ENCODE data around the gene TPI1.
"Not testable (repeated sequence)": the region's sequence is repeated elsewhere in the genome, so short reads cannot be mapped to it uniquely, and the experiment has no call there.

The TPI1 gene

DNA sequence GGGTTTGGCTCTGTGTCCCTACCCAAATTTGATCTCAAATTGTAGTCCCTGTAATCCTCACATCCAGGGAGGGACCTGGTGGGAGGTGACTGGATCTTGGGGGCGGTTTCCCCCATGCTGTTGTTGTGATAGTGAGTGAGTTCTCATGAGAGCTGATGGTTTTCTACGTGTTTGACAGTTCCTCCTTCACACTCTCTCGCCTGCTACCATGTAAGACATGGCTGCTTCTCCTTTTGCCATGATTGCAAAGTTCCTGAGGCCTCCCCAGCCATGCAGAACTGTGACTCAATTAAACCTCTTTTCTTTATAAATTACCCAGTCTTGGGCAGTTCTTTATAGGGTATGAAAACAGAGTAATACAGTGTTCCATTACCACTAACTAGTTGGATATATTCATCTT is 27.0 kb downstream of the TPI1 start:
- DNase-seq (ENCODE audit: low spot score): no peak

DNA sequence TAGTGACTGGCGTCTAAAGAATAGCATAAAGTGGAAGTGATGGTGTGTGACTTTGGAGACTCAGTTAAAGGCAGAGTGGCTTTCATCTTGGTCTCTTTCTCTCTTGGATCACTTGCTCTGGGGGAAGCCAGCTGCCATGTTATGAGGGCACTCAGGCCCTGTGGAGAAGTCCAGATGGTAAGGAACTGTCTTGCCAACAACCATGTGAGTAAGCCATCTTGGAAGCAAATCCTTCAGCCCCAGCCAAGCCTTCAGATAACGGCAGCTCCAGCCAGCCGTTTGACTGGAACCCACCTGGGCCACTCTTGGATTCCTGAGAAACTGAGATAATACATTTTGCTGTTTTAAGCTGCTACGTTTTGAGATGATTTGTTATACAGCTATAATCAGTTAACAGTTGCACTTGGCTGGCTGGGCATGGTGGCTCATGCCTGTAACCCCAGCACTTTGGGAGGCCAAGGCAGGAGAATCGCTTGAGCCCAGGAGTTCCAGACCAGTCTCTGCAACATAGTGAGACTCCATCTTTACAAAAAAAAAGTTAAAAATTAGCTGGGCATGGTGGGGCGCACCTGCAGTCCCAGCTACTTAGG is 29.6 kb downstream of the TPI1 start:
- no peak for DNase-seq (ENCODE audit: low spot score)

DNA sequence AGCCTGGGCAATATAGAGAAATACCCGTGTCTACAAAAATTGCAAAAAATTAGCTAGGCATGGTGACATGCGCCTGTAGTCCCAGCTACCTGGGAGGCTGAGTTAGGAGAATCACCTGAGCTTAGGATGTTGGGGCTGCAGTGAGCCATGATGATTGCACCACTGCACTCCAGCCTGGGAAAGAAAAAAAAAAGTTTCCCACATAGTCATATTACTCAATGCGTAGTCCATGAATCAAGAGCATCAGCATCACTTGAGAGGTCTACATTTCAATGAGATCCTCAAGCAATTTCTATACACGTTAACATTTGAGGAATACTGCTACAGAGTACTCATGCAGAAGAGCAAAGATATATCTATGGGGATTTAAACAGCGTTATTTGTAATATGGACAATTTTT is 32.1 kb downstream of the TPI1 start:
- DNase-seq (ENCODE audit: low spot score): no peak

DNA sequence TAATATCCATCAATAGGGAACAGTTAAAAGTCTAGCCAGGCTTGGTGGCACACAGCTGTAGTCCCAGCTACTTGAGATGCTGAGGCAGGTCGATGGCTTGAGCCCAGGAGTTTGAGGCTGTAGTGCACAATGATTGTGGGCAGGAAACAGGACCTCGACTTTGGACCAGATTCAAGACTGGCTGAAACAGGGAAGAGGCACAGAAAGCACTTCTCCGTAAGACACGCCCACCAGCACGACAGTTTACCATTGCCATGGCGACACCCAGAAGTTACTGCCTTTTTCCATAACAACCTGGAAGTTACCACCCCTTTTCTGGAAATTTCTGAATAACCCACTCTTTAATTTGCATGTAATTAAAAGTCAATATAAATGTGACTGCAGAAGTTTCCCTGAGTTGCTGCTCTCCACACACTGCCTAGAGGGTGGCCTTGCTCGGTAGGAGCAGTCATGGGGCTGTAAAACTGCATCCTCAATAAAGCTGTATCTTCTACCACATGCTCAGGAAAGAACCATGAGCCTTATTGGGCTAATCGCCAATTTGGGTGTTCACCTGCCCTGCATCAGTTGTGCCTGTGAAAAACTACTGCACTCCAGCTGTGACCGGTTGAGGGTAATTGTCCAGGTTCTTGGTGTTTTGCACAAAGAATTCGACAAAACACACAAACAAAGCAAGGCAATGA is 32.6 kb downstream of the TPI1 start:
- no peak for DNase-seq (ENCODE audit: low spot score)

DNA sequence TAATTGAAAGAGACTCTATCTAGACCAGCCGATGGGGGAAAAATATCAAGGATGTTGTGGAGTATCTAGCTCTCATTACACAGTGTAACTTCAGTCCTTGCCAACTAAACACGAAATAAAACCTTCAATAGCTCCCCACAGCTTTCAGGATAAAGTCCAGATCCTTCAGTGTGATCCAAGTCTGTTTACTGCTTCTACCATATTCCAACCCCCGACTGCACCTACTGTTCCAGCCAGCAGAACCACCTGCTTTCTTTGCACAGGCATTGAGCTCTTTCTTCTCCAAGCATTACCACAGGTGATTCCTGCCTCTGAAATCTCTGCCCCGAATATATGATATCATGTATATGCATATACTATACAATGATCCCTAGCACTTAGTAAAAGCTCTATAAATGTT is 35.1 kb downstream of the TPI1 start:
- no peak for DNase-seq (ENCODE audit: low spot score)

DNA sequence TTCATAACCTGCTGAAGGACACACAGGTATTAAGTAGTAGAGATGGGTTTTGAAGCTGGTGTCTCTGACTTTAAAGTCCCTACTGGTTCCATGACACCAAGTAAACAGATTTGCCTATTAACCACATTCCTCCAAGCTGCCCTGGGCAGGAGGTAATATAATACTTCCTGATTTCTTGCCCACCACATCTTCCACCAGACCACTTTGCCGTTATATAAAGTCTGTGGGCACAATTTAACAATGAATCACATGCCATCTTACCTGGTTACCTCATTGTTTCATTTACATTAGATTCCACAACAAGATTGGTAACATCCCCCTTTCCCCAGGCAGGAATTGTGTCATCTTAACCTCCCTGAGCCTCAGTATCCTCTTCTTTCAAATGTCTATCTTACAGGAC is 36.4 kb downstream of the TPI1 start:
- no peak for DNase-seq (ENCODE audit: low spot score)

DNA sequence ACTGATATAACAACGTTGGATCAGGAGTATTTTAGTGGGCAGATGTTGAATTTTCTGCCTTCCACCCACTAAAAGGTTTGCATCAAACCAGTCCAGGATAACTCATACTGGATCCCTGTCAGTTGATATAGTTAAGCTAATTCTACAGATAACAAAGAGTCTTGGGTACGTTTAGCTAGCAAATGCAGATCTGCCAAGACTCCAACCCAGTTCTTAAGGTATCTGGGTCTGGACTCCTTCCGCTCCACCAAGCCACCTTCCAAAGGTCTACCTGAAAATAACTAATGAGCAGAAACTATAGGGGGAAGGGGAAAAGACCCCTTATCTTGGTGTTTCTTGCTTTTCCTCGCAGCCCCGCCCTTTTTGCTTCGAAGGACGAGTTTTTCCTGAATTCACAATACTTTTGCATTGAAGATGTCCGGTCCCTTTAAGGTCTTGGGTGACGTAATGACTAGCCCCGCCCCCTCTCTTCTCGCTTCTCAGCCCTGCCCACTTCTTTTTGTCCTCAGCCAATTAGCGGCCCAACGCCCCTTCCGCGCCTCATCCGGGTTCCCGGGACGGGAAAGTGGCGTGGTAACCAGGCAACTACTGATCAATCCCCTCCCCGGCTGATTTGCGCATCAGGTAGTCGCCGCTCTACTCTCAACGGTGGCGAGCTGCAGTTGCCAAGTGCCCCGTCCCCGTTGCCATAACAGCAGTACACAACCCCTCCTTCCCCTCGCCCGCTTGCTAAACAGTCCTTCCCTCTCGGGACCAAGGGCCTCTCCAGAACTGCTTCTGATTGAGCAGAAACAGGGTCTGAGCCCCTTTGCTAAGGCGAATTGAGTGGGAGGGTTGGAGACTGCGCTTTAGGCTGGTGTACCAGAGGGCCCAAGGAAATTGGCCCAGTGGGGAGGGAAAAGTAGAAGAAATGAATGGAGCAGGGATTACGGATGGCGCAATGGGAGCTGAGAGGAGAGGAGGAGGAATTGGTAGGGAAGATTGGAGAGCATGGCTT is 37.2 kb downstream of the TPI1 start, which contains the start of gene LRRC23:
Gene LRRC23 (plus strand): TSS at position 543 of the 997 bp plus-strand sequence. CDS start 812 bp downstream, outside the sequence.
- DNase-seq (ENCODE audit: low spot score): peak; percentile 91

DNA sequence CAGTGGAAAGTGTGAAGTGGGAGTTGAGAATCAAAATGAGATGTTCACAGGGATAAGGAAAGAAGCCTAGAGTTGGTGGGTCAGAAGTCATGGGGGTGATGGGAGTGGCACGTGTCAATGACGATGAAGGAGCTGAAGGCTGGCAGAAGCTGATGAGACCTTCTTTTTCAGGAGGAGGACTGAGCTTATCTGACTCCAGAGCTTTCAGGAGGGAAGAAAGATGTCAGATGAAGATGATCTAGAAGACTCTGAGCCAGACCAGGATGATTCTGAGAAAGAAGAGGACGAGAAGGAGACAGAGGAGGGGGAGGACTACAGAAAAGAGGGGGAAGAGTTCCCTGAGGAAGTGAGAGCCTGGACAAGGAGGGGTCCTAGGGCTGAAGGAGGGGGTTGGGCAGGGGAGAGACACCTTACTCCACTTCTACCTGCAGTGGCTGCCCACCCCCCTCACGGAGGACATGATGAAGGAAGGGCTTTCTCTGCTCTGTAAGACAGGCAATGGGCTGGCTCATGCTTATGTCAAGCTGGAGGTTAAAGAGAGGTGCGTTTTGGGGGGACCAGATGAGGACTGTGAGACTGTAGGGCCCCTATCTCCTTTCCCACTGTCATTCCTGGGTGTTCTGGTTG is 38.2 kb downstream of the TPI1 start:
- DNase-seq (ENCODE audit: low spot score): no peak

DNA sequence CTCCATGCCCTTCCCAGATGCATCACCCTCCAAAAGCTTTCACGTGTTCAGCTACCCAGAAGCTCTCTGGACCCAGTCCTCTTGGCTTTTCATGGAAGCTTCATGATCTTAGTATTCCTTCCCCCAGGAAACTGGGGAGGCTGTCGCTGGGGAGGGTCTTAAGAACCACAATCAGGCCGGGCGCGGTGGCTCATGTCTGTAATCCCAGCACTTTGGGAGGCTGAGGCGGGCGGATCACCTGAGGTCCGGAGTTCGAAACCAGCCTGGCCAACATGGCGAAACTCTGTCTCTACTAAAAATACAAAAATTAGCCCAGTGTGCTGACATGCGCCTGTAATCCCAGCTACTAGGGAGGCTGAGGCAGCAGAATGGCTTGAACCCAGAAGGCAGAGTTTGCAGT is 40.8 kb downstream of the TPI1 start:
- DNase-seq (ENCODE audit: low spot score): not testable (repeated sequence)

DNA sequence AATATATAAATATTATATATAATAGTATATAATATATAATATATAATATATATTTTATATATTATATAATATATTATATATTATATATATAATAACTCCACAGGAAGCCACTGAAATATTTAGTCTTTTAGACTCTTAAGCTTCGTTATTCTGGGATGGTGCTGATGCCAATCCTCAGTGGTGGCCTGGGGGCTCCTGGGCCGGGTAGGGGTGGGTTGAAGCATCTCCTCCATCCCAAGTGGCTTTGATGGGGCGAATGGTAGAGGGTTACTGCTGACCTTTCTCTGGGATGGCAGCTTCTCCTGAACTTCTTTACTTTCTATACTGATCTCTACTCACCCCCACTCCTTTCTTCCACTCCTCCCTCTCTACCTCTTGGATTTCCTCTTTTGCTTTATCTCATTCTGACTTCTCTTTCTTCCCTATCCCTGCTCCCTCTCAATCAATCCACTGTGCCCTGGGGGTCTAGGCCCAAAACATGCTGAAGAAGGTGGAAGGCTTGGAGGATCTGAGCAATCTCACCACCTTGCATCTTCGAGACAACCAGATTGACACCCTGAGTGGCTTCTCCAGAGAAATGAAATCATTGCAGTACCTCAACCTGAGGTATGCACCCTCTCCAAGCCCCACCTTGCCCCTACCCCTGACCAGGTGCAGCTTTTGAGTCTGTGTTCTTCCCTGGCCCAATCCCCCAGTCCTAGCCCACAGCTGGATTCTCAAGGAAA is 42.3 kb downstream of the TPI1 start:
- DNase-seq (ENCODE audit: low spot score): no peak

DNA sequence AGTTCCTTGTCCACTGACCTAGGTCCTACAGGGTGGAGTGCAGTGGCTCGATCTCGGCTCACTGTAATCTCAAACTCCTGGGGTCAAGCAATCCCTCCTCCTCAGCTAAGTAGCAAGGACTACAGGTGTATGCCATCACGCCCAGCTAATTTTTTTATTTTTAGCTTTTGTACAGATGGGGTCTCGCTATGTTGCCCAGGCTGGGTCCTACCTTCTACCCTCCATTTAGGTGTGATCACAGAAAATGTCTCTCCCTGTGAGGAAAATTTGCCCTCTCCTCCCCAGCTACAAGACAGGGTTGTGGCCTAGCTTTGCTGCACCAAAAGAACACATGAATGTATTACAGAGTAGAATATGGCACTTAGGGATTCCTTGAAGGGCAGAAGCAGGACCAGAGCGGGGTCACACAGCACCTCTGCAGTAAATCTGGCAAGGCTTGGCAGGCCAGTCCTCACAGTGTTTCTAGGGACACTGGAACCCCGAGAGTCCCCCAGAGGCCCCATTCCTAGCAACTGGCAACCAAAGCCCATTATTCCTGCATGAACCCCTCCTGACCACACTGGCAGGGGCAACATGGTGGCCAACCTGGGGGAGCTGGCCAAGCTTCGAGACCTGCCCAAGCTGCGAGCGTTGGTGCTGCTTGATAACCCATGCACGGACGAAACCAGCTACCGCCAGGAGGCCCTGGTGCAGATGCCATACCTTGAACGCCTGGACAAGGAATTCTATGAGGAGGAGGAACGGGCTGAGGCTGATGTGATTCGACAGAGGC is 45.0 kb downstream of the TPI1 start:
- no peak for DNase-seq (ENCODE audit: low spot score)

DNA sequence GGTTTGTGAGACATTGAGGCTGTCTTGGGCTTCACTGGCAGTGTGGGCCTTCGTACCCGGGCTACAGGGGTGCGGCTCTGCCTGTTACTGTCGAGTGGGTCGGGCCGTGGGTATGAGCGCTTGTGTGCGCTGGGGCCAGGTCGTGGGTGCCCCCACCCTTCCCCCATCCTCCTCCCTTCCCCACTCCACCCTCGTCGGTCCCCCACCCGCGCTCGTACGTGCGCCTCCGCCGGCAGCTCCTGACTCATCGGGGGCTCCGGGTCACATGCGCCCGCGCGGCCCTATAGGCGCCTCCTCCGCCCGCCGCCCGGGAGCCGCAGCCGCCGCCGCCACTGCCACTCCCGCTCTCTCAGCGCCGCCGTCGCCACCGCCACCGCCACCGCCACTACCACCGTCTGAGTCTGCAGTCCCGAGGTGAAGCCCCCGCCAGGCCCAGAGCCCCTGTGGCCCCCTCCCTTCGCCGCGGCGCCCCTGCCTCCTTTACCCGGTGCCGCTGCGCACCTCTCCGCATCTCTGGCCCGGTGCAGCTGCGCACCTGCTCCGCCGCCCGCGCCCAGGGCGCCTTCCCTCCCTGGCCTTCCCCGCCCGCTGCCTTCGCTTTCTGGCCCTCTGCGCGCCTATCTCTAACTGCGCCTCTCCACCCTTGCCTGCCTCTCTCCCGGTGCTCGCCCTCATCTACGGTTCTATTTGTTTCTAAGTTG is 47.1 kb downstream of the TPI1 start, which contains the start of gene ENO2:
Gene ENO2 (plus strand): TSS at position 335 of the 701 bp plus-strand sequence. CDS start 1,253 bp downstream, outside the sequence.
- peak; percentile 86 for DNase-seq (ENCODE audit: low spot score)

DNA sequence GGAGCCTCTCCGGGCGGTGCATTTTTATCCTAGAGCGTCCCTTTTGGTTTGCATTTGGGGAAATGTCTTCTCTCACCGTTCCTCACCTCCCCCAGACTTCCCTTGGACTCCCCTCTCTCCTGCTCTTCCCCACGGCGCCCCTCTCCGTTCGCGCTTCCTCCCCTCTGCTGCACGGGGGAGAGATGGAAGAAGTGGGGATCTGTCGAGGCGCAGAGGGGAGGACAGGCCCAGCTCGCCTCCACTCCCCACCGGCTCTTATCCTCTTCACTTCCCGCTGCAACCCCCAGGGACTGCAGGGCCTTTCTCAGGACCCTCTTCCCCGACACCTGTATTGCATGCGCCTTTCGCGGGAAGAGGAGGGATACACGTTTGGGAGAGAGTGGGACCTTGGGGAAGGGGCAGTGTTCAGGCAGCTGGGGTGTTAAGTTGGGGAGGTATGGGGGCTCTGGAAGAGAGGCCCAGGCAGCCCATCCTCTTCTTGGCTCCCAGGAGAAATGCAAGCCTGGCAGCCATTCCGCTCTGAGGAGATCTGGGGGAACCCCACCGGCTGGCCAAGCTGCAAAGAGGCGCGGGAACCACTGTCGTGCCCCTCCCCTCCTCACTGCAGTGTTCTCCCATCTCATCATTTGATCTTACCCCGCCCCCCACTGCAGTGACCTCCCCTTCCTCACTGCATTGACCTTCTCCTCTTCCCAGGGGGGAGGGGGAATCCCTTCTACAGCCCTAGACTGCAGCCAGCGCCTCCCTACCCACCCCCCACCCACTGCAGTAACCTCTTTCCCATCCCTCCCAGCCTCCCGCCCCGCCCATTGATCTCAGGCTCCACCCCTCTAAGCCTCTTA is 47.8 kb downstream of the TPI1 start:
- DNase-seq (ENCODE audit: low spot score): peak; percentile 89

DNA sequence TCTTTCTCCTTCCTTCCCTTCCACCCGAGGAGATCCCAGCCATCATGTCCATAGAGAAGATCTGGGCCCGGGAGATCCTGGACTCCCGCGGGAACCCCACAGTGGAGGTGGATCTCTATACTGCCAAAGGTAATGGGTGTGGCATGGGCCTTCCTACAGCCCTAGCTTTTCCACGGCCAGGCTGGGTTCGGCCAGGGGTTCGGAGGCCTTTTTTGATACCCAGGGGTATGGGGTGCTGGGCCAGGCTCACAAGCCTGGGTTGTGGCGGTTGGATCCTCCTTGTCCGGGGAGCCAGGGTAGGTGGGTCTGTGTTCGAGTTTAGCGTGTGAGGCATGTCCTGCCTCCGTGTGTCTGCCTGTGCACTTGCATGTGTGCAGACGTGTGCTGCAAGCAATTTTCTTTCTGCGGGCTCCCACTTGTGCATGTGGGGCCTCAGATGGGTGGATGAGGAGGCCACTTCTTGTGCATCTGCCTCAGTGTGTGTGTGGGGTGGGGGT is 48.5 kb downstream of the TPI1 start:
- no peak for DNase-seq (ENCODE audit: low spot score)

DNA sequence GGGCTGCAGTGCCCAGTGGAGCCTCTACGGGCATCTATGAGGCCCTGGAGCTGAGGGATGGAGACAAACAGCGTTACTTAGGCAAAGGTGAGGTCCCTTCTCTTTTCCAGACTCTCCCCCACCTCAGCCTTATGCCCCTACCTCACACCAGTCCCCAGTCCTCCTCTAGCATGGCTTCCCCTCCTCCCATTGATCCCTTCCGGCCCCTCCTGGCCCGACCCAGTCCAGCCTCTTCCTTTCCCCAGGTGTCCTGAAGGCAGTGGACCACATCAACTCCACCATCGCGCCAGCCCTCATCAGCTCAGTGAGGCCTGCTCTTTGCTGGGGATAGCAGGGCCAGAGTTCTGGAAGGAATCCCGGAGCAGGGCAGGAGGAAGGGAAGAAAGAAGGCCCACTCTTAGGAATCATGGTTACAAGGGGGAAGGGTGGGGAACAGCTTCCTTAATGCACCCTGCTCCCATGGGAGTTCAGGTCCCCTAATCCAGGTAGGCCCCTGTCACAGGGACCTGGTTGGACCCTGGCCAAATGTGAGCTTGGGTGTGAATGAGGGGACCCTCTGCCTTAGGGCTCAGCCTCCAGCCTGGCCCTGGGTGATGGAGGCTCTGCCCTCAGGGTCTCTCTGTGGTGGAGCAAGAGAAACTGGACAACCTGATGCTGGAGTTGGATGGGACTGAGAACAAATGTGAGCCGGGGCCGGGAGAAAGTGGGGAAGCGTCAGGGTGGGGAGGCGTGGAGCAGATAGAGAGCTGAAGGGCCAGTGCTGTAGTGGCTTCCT is 49.3 kb downstream of the TPI1 start:
- DNase-seq (ENCODE audit: low spot score): no peak

DNA sequence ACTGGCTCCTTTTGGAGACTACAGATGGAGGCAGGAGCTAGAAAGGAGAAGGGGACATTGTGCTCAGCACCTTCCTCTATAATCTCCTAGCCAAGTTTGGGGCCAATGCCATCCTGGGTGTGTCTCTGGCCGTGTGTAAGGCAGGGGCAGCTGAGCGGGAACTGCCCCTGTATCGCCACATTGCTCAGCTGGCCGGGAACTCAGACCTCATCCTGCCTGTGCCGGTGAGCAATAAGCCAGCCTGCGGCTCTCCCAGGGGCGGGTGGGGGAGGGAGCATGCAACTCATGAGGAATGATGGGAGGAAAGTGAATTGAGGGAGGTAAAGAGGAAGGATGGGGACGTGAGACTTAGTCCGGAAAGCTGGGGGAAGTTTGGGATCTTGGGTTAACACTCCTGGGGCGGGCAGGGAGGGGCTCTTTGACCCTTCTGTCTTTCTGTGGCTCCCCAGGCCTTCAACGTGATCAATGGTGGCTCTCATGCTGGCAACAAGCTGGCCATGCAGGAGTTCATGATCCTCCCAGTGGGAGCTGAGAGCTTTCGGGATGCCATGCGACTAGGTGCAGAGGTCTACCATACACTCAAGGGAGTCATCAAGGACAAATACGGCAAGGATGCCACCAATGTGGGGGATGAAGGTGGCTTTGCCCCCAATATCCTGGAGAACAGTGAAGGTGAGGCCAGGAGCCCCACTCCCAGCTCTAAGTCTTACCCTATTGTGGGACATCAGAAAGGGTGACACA is 50.3 kb downstream of the TPI1 start:
- no peak for DNase-seq (ENCODE audit: low spot score)

DNA sequence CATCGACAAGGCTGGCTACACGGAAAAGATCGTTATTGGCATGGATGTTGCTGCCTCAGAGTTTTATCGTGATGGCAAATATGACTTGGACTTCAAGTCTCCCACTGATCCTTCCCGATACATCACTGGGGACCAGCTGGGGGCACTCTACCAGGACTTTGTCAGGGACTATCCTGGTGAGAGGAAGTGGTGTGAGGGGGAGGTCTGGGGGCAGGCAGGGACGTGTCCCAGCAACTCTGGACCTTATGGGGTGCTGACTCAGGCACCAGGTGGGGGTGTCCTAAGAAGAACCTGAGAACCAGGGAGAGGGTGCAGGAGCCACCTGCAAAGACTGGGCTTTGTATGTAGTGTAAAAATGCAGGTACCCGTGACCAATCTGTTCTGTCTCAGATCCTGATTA is 52.3 kb downstream of the TPI1 start:
- no peak for DNase-seq (ENCODE audit: low spot score)

All from D341Med (cell line).